Measurements from ENCODE around the gene SERPINA5.

Gene SERPINA5

DNA sequence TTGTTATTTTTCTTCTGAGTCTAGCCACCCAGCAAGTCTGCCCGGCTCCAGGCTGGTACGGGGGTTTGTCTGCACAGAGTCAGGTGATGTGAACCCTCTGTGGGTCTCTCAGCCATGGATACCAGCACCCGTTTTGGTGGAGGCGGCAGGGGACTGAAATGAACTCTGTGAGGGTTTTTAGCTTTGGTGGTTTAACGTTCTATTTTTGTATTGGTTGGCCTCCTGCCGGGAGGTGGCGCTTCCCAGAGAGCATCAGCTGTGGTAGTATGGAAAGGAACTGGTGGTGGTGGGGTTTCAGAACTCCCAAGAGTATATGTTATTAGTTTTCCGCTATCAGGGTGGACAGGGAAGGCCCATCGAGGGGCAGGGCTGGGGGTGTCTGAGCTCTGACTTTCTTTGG, 25.2 kb upstream of the SERPINA5 start:
- no peak for DNase-seq

- no peak for DNase-seq
Observed at GRCh38 chr14:94557327-94557726, 23.9 kb upstream of the SERPINA5 start.

DNA sequence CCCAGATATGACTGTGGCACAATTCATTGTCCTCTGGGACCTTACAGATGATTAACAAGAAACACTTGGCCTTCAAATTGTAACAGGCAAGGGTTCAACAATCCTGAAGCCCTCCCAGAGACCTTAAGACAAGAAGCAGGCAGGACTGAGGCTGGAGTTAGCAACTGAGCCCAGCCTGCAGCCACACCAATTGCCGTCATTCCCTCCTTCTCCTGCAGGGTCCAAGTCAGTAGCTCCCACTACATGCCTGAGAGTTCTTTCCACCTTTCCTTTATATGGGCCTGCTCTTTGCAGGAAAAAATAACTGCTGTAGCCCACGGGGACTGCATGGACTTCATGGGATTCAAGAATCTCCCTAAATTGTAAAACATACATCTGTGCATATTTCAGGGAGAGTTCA, 22.4 kb upstream of the SERPINA5 start:
- DNase-seq = no peak

GRCh38 chr14:94559638-94560290, 21.5 kb upstream of the SERPINA5 start:
- DNase-seq = no peak

- DNase-seq = no peak
Observed at GRCh38 chr14:94560291-94560665, 20.9 kb upstream of the SERPINA5 start.

DNA sequence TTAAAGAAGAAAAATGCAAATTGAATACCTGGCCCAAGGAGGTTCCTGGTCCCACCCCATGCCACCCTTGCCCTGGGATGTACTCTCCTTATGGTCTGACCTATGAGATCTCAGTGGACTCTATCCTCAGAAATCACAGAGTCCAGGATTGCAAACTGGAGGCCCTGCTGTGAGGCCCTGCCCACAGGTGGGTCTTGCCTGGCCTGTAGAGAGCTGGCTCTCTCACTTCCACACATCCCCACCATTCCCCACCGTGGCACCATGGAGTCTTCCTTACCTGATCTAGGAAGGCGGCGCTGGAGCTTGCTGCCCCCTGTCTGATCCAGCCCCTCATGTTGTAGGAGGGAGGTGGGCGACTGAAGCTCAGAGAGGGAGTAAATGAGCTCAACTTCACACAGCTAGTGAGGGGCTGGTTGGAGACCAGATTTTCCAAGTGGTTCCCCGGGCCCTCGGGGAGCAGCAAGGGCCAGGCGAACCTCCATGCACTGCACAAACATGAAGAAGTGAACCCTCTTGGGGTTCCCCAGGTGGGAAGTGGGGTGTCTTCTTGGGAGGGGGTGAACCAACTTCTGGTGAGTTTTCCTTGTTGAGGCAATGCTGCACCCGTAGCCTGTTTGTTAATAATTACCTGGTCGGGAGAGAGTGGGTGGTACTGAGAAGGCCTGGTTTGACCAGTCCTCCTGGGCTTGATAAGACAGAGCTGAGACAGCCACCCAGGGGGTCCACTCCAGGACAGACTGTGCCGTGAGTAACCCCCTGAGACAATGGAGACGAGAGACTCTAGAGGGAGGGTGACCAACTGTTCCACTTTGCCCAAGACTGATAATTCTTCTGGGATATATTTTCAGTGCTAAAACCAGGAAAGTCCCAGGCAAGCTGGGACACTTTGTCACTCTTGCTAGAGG, 20.2 kb upstream of the SERPINA5 start, which contains the start of gene SERPINA4:
Gene SERPINA4, plus strand, starts transcription at position 692 of the 905 bp plus-strand sequence. CDS start 2,041 bp downstream, outside the sequence.
- no peak for DNase-seq

DNA sequence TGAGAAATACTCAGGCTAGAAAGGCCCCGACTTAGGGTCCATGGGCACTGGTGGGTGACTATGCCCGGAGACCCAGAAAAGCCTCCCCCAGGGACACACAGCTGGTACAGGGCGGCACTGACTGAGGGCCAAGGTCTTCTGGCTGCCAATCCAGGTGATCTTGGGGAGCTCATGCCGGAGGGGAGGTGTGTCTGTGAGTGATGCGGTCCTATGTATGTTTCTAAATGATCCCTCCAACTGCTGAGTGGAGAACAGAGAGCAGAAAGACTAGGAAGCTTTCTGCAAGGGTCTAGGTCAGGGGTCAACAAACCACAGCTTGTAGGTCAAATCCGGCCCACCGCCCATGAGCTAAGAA, 19.6 kb upstream of the SERPINA5 start:
- no peak for DNase-seq

GRCh38 chr14:94562022-94562421, 19.2 kb upstream of the SERPINA5 start:
- DNase-seq = no peak

DNA sequence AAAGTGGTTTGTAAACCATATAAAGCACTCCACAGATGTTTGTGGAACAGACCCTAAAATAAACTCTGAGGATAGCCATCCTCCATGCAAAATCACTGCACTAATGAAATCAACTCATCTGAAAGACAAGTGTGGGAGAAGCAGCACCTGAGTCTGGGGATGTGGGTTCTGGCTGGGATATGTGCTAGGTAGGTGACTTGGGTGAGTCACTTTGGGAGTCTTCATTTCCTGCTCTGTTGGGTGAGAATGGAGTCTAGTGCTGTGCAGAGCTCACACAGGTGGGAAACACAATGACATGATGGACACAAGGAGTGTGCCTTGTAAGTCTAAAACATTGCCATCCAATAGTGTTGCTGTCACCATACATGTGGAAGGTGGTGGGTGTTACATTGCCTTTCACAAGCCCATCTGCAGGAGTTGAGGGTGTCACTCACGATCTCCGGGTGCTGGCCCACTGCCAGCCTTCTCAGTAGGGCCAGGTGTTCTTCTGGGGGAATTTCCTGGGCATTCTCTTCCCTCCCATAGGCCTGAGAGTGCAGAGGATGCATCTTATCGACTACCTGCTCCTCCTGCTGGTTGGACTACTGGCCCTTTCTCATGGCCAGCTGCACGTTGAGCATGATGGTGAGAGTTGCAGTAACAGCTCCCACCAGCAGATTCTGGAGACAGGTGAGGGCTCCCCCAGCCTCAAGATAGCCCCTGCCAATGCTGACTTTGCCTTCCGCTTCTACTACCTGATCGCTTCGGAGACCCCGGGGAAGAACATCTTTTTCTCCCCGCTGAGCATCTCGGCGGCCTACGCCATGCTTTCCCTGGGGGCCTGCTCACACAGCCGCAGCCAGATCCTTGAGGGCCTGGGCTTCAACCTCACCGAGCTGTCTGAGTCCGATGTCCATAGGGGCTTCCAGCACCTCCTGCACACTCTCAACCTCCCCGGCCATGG, 18.0 kb upstream of the SERPINA5 start:
- DNase-seq = no peak

- no peak for DNase-seq
Observed at GRCh38 chr14:94564381-94564780, 16.8 kb upstream of the SERPINA5 start.

GRCh38 chr14:94568186-94568585, 13.0 kb upstream of the SERPINA5 start:
- DNase-seq = no peak

DNA sequence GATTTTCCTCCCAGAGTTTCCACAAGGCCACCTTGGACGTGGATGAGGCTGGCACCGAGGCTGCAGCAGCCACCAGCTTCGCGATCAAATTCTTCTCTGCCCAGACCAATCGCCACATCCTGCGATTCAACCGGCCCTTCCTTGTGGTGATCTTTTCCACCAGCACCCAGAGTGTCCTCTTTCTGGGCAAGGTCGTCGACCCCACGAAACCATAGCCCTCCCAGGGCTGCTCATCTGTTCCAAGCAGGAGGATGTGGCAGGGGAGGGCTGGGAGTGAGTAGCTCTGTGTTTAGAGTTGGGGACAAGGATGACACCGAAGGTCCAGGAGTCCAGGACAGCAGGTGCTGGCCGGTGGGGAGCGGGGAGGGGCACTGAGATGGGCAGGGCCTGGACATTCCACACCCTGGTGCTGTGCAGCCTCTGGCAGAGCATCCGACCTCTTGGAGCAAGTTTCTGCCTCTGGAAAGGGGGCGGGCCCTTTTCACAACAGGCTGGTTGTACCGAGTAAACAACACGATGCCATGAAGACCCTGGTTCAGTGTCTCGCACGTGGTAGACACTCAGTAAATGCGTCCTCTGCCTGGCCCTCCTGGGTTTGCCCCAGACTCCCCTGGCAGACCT, 11.7 kb upstream of the SERPINA5 start:
- no peak for DNase-seq

DNA sequence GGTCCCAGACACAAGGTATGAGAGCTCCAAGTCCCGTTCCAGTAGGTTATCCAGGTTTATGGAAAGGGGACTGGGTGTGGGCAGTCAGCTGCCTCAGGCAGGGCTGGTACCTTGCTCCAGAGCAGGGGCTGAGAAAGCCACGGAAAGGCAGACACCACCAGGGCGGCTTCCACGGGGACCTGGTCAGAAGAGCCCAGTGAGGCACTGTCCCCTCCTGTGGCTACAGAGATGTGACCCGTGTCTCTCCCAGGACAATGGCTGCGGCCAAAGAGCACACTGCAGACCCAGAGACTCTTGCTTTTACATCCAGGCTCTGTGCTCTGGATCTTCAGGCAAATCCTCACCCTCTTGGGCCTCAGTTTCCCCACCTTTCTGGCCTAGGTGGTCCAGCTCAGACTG, 11.2 kb upstream of the SERPINA5 start:
- DNase-seq = no peak

DNA sequence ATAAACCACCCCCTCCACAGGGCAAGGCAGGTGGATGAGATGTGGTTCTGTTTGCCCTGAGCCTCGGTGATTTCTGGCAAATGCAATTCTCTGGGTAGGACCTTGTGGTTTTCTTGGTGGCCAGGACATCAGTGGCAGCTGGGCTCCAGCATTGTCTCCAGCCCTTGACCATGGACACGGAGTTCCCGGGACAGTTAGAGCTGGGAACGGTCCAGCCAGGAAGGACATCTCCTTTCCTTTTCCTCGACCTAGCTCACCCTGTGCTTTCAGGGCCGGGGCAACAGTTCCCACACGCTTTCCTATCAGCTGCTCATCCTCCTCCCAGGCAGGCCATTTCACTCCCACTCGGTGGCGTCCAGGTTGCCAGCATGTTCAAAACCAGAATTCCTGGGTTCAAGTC, 10.8 kb upstream of the SERPINA5 start:
- no peak for DNase-seq

DNA sequence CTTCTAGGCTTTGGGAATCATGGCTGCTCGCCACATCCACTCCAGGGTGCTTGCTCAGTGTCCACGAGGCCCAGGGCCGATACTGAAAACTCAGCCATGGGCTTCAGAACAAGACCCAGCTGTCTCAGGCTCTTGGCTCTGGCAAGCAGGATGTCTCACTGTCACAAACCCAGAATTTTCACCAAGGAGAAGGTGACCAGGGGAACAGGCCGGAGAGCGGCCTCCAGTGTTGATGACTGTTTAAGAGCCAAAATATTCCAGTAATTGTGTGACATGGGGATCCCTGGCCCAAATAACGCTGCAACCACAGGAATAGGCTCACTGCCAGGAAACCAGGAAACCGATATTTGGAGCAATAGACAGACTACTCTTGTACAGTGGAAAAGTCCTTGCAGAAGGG, 9.8 kb upstream of the SERPINA5 start:
- DNase-seq = no peak

DNA sequence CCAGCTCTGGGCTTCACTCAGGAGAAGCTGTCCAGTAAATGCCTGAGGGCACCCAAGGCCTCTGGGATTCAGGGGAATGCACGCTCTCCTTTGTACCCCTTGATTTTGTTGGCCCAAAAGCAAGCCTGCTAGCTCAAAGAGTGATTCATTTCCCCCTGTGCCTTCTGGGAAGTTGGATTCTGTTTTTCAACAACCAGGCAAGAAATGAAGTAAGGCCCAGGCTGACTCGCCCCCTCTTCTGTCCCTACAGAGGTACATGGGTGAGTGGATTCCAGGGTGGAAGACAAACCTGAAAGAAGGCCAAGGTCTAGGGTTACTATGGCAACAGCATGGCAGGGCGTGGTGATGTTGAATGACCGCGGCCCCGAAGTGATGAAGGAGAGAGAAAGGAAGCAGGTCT, 9.3 kb upstream of the SERPINA5 start:
- DNase-seq = no peak

DNA sequence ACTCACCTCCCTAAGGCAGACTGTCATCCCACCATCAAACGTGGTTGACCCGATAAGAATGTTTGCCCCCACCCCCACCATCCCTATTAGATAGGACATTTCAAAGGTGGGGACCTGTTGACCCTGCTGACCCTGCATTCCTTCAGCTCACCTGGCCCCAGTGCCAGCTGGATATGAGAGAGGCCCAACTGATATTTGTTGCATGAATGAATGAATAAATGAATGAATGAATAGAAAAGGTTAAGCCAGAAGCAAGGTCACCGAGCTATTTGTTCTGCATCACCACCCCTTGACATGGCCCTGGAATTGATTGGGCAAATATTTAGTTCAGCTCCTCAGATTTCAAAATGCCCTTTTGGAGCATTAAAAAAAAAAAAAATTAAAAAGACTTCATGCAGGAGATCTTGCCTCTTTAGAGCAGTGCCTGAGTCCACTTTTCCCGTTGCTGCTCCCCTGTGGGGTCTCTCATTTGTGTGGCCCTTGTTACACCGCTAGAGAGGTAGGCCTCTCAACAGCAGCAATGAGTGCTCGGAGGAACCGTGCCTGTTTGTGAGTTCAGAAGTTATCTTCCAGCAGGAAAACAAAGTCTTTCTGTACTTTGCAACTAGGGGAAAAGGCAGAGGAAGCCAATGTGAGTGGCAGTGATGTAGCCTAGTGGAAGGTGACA, 8.5 kb upstream of the SERPINA5 start:
- DNase-seq = no peak

DNA sequence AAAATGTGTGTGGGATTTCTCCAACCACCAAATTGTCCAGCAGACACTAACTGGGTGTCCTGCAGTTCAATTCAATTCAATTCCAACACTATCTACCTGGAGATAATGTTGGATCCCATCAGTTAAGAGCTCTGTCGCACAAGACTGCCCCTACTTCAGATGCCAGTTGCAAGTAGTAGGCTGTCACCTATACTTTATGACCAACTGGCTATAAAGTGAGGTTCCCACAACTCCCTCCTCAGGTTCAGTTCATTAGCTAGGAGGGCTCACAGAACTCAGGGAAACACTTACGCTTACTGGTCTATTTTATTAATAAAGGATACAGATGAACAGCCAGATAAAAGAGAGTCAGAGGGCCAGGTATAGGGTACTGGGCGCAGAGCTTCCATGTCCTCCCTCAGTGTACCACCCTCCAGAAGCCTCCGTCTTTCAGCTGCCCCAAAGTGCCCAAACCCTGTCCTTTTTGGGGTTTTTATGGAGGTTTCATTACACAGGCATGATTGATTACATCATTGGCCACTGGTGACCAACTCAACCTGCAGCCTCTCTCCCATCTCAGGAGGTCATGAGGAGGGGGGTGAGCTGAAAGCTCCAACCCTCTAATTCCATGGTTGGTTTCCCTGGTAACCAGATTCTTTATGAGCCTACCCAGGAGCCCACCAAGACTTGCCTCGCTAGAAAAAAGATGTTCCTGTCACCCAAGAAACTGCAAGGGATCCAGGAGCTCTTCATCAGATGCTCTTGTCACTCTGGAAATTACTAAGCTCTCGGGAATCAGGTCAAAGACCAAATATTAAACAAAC, 7.5 kb upstream of the SERPINA5 start:
- DNase-seq = no peak

GRCh38 chr14:94574336-94574735, 6.9 kb upstream of the SERPINA5 start:
- no peak for DNase-seq

- DNase-seq = no peak
Observed at GRCh38 chr14:94575730-94576585, 5.3 kb upstream of the SERPINA5 start.

Measured in 8988T (cell line).